NCI-H146 (cell line): ENCODE measurements around the gene ARHGAP21.
"Not testable (repeated sequence)": the region's sequence is repeated elsewhere in the genome, so short reads cannot be mapped to it uniquely, and the experiment has no call there.

Source experiments
- DNase-seq: peaks from one replicate; lab custom pipeline; 2025; lab: John Stamatoyannopoulos, UW

ARHGAP21 gene

GRCh38 chr10:24683554-24683953, 40.1 kb downstream of the ARHGAP21 start:
- DNase-seq: no peak

GRCh38 chr10:24681572-24682088, 42.1 kb downstream of the ARHGAP21 start:
- DNase-seq: peak; percentile 10

- no peak for DNase-seq
These were observed 42.8 kb downstream of the ARHGAP21 start for GRCh38 chr10:24680647-24681524.

- DNase-seq: no peak
These were observed 44.9 kb downstream of the ARHGAP21 start for GRCh38 chr10:24678757-24679156.

- DNase-seq: no peak
These were observed 48.6 kb downstream of the ARHGAP21 start for GRCh38 chr10:24674892-24675632.

GRCh38 chr10:24670964-24671670, 52.6 kb downstream of the ARHGAP21 start:
- no peak for DNase-seq

GRCh38 chr10:24669285-24669852, 54.3 kb downstream of the ARHGAP21 start:
- DNase-seq: peak; percentile 31

- no peak for DNase-seq
These were observed 55.4 kb downstream of the ARHGAP21 start for GRCh38 chr10:24668247-24668646.

GRCh38 chr10:24664991-24665390, 58.7 kb downstream of the ARHGAP21 start:
- no peak for DNase-seq

GRCh38 chr10:24661376-24661775, 62.3 kb downstream of the ARHGAP21 start:
- no peak for DNase-seq

GRCh38 chr10:24658319-24658718, 65.4 kb downstream of the ARHGAP21 start:
- not testable (repeated sequence) for DNase-seq

GRCh38 chr10:24656326-24656725, 67.4 kb downstream of the ARHGAP21 start:
- not testable (repeated sequence) for DNase-seq

GRCh38 chr10:24652381-24652957, 71.2 kb downstream of the ARHGAP21 start:
- DNase-seq: no peak

- DNase-seq: no peak
These were observed 71.8 kb downstream of the ARHGAP21 start for GRCh38 chr10:24651923-24652322.

GRCh38 chr10:24650669-24651391, 72.9 kb downstream of the ARHGAP21 start:
- DNase-seq: no peak

- DNase-seq: no peak
These were observed 77.9 kb downstream of the ARHGAP21 start for GRCh38 chr10:24645784-24646183.

GRCh38 chr10:24645022-24645421, 78.7 kb downstream of the ARHGAP21 start:
- no peak for DNase-seq

GRCh38 chr10:24643679-24644209, 79.9 kb downstream of the ARHGAP21 start:
- no peak for DNase-seq

GRCh38 chr10:24642921-24643678, 80.6 kb downstream of the ARHGAP21 start:
- DNase-seq: peak; percentile 86

GRCh38 chr10:24639124-24639523, 84.6 kb downstream of the ARHGAP21 start:
- DNase-seq: no peak
